Measurements from ENCODE around the gene SH2D3A.

DNA sequence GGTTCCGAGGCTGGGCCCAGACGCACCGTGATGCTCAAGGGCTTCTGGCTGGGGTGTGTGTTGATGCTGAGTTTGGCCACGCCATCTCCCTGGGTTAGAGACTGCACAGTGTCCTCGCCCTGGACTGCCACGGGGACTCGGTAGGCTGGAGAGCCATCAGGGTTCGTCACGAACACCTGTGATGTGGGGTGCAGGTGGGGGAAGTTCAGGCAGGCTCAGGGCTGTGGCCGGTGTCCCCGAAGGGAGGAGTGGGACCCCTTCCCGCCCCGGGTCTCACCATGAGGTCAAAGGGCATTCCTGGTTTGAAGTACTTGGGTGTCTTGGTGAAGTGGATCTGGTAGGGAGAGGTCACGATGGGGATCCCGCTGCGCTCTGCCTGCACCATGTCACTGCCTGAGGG, 55.0 kb downstream of the SH2D3A start:
- TF ChIP-seq, protein P1, sequence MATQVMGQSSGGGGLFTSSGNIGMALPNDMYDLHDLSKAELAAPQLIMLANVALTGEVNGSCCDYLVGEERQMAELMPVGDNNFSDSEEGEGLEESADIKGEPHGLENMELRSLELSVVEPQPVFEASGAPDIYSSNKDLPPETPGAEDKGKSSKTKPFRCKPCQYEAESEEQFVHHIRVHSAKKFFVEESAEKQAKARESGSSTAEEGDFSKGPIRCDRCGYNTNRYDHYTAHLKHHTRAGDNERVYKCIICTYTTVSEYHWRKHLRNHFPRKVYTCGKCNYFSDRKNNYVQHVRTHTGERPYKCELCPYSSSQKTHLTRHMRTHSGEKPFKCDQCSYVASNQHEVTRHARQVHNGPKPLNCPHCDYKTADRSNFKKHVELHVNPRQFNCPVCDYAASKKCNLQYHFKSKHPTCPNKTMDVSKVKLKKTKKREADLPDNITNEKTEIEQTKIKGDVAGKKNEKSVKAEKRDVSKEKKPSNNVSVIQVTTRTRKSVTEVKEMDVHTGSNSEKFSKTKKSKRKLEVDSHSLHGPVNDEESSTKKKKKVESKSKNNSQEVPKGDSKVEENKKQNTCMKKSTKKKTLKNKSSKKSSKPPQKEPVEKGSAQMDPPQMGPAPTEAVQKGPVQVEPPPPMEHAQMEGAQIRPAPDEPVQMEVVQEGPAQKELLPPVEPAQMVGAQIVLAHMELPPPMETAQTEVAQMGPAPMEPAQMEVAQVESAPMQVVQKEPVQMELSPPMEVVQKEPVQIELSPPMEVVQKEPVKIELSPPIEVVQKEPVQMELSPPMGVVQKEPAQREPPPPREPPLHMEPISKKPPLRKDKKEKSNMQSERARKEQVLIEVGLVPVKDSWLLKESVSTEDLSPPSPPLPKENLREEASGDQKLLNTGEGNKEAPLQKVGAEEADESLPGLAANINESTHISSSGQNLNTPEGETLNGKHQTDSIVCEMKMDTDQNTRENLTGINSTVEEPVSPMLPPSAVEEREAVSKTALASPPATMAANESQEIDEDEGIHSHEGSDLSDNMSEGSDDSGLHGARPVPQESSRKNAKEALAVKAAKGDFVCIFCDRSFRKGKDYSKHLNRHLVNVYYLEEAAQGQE (IDR thresholded peaks at IDR 0.05; ENCODE audit: low read depth) = no peak
- TF ChIP-seq, protein P2, sequence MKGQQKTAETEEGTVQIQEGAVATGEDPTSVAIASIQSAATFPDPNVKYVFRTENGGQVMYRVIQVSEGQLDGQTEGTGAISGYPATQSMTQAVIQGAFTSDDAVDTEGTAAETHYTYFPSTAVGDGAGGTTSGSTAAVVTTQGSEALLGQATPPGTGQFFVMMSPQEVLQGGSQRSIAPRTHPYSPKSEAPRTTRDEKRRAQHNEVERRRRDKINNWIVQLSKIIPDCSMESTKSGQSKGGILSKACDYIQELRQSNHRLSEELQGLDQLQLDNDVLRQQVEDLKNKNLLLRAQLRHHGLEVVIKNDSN (IDR thresholded peaks at IDR 0.05) = no peak
- TF ChIP-seq YY1 (IDR thresholded peaks at IDR 0.05; ENCODE audit: low read depth) = no peak

Measured in Ishikawa (cell line).